ENCODE data around the gene DOK5. TPM values are rescaled to one million over a fixed set of nuclear protein-coding genes. Genes with fewer than 3 reads are reported as not detected.

DOK5 gene
- total RNA-seq, 2 donors from 2014 or later: 1.3 to 17.3 TPM

GRCh38 chr20:54485631-54486030 lies 10.2 kb downstream of the DOK5 start:
- Mint-ChIP-seq H3K9me3 (peaks cover 0 to 4% of the 10 kb centered on the region in 2 donors), H3K27ac (no peak overlapping the region), H3K36me3 (no peaks in the 10 kb centered on the region)
- ATAC-seq (no peak), DNase-seq (ENCODE audit: low spot score in 2 of 2) (no peak)

GRCh38 chr20:54486585-54486984 lies 11.2 kb downstream of the DOK5 start:
- H3K9me3 Mint-ChIP-seq: no peaks in the 10 kb centered on the region

GRCh38 chr20:54488442-54488841 lies 13.0 kb downstream of the DOK5 start:
- no peak for DNase-seq (ENCODE audit: low spot score in 2 of 2)
- peaks cover 0 to 5% of the 10 kb centered on the region in 2 donors for H3K36me3 Mint-ChIP-seq
- H3K27ac Mint-ChIP-seq: no peak overlapping the region
- peaks cover 4 to 5% of the 10 kb centered on the region in 2 donors for H3K9me3 Mint-ChIP-seq
- no peak for ATAC-seq

More at GRCh38 chr20:54486585-54486984, 11.2 kb downstream of the DOK5 start:
- H3K27ac Mint-ChIP-seq: no peak overlapping the region
- H3K36me3 Mint-ChIP-seq: peaks cover 0 to 5% of the 10 kb centered on the region in 2 donors
- ATAC-seq (no peak), DNase-seq (ENCODE audit: low spot score in 2 of 2) (no peak)

- peaks cover 4 to 5% of the 10 kb centered on the region in 2 donors for H3K9me3 Mint-ChIP-seq
- H3K36me3 Mint-ChIP-seq: peaks cover 0 to 5% of the 10 kb centered on the region in 2 donors
- no peak overlapping the region for H3K27ac Mint-ChIP-seq
- ATAC-seq (no peak), DNase-seq (ENCODE audit: low spot score in 2 of 2) (no peak)
Measured at GRCh38 chr20:54491506-54491905, 16.1 kb downstream of the DOK5 start.

GRCh38 chr20:54494303-54495006 lies 19.1 kb downstream of the DOK5 start:
- H3K27ac Mint-ChIP-seq: no peak overlapping the region
- H3K36me3 Mint-ChIP-seq: peaks cover 0 to 5% of the 10 kb centered on the region in 2 donors
- DNase-seq (ENCODE audit: low spot score in 2 of 2): no peak
- peaks cover 4 to 5% of the 10 kb centered on the region in 2 donors for H3K9me3 Mint-ChIP-seq
- no peak for ATAC-seq

GRCh38 chr20:54497931-54498718 lies 22.7 kb downstream of the DOK5 start:
- H3K36me3 Mint-ChIP-seq: no peaks in the 10 kb centered on the region
- no peak overlapping the region for H3K27ac Mint-ChIP-seq
- ATAC-seq (no peak), DNase-seq (ENCODE audit: low spot score in 2 of 2) (no peak)
- H3K9me3 Mint-ChIP-seq: peaks cover 2 to 3% of the 10 kb centered on the region in 2 donors

- DNase-seq (ENCODE audit: low spot score in 2 of 2): no peak
- ATAC-seq: no peak
- no peak overlapping the region for H3K27ac Mint-ChIP-seq
- H3K9me3 Mint-ChIP-seq: peaks cover 0 to 3% of the 10 kb centered on the region in 2 donors
- H3K36me3 Mint-ChIP-seq: no peaks in the 10 kb centered on the region
Measured at GRCh38 chr20:54499111-54499510, 23.7 kb downstream of the DOK5 start.

GRCh38 chr20:54502179-54502578 lies 26.8 kb downstream of the DOK5 start:
- DNase-seq (ENCODE audit: low spot score in 2 of 2) (no peak), ATAC-seq (no peak)
- peaks cover 0 to 12% of the 10 kb centered on the region in 2 donors for H3K36me3 Mint-ChIP-seq
- H3K9me3 Mint-ChIP-seq: peaks cover 0 to 14% of the 10 kb centered on the region in 2 donors
- H3K27ac Mint-ChIP-seq: no peak overlapping the region

GRCh38 chr20:54506643-54507042 lies 31.2 kb downstream of the DOK5 start:
- H3K27ac Mint-ChIP-seq: no peak overlapping the region
- H3K36me3 Mint-ChIP-seq: peaks cover 0 to 16% of the 10 kb centered on the region in 2 donors
- DNase-seq (ENCODE audit: low spot score in 2 of 2) (no peak), ATAC-seq (no peak)
- H3K9me3 Mint-ChIP-seq: peaks cover 0 to 14% of the 10 kb centered on the region in 2 donors

- H3K27ac Mint-ChIP-seq: no peak overlapping the region
- ATAC-seq: no peak
- peaks cover 0 to 9% of the 10 kb centered on the region in 2 donors for H3K36me3 Mint-ChIP-seq
- DNase-seq (ENCODE audit: low spot score in 2 of 2): no peak
- peaks cover 0 to 5% of the 10 kb centered on the region in 2 donors for H3K9me3 Mint-ChIP-seq
Measured at GRCh38 chr20:54510541-54511129, 35.2 kb downstream of the DOK5 start.

- peaks cover 0 to 1% of the 10 kb centered on the region in 2 donors for H3K36me3 Mint-ChIP-seq
- DNase-seq (ENCODE audit: low spot score in 2 of 2) (no peak), ATAC-seq (no peak)
- peak overlapping the region in 1 of 2 donors; percentile 74 for H3K27ac Mint-ChIP-seq
- no peaks in the 10 kb centered on the region for H3K9me3 Mint-ChIP-seq
Measured at GRCh38 chr20:54512694-54513093, 37.3 kb downstream of the DOK5 start.

- H3K9me3 Mint-ChIP-seq: no peaks in the 10 kb centered on the region
- H3K36me3 Mint-ChIP-seq: no peaks in the 10 kb centered on the region
- H3K27ac Mint-ChIP-seq: no peak overlapping the region
- no peak for DNase-seq (ENCODE audit: low spot score in 2 of 2)
- no peak for ATAC-seq
Measured at GRCh38 chr20:54514028-54514607, 38.7 kb downstream of the DOK5 start.

- Mint-ChIP-seq H3K9me3 (peaks cover 0 to 3% of the 10 kb centered on the region in 2 donors), H3K36me3 (no peaks in the 10 kb centered on the region), H3K27ac (no peak overlapping the region)
- DNase-seq (ENCODE audit: low spot score in 2 of 2) (no peak), ATAC-seq (no peak)
Measured at GRCh38 chr20:54515793-54516628, 40.6 kb downstream of the DOK5 start.

- ATAC-seq: no peak
- DNase-seq (ENCODE audit: low spot score in 2 of 2): no peak
- Mint-ChIP-seq H3K27ac (no peak overlapping the region), H3K9me3 (peaks cover 0 to 4% of the 10 kb centered on the region in 2 donors), H3K36me3 (no peaks in the 10 kb centered on the region)
Measured at GRCh38 chr20:54517241-54517975, 42.0 kb downstream of the DOK5 start.

GRCh38 chr20:54524849-54525248 lies 49.5 kb downstream of the DOK5 start:
- Mint-ChIP-seq H3K27ac (no peak overlapping the region), H3K36me3 (no peaks in the 10 kb centered on the region), H3K9me3 (peaks cover 4% of the 10 kb centered on the region in 2 donors)
- DNase-seq (ENCODE audit: low spot score in 2 of 2) (no peak), ATAC-seq (no peak)

All from activated naive CD4-positive, alpha-beta T cell treated with anti-CD3 and anti-CD28 coated beads, Interleukin-2, amount 50 U/mL, for 72 hours (primary cell).